ENCODE results near the gene RALGAPA2. TPM values are rescaled to one million over a fixed set of nuclear protein-coding genes. Genes with fewer than 3 reads are reported as not detected.
A peak's percentile ranks its signal among the peaks of the same experiment; 100 is the strongest.

The RALGAPA2 gene
- polyA plus RNA-seq, 1 donor from 2014 or later: 21.8 TPM

DNA sequence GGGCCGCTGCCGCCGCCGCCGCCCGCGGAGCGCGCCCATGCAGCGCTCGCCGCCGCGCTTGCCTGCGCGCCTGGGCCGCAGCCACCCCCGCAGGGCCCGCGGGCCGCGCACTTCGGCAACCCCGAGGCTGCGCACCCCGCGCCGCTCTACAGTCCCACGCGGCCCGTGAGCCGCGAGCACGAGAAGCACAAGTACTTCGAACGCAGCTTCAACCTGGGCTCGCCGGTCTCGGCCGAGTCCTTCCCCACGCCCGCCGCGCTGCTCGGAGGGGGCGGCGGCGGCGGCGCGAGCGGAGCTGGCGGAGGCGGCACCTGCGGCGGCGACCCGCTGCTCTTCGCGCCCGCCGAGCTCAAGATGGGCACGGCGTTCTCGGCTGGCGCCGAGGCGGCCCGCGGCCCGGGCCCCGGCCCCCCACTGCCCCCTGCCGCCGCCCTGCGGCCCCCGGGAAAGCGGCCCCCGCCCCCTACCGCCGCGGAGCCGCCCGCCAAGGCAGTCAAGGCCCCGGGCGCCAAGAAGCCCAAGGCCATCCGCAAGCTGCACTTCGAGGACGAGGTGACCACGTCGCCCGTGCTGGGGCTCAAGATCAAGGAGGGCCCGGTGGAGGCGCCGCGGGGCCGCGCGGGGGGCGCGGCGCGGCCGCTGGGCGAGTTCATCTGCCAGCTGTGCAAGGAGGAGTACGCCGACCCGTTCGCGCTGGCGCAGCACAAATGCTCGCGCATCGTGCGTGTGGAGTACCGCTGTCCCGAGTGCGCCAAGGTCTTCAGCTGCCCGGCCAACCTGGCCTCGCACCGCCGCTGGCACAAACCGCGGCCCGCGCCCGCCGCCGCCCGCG, 343.8 kb downstream of the RALGAPA2 start:
- TF ChIP-seq SMC3 (conservative IDR thresholded peaks at IDR 0.05; ENCODE audit: poor library complexity) (no peak), MXI1 (conservative IDR thresholded peaks at IDR 0.05; ENCODE audit: poor library complexity, severe bottlenecking) (no peak), TAF1 (IDR thresholded peaks at IDR 0.05; ENCODE audit: low read depth) (peak; percentile 20), RAD21 (conservative IDR thresholded peaks at IDR 0.05) (no peak), EZH2 (IDR thresholded peaks at IDR 0.05; ENCODE audit: borderline replicate concordance, insufficient read depth, low read length, poor library complexity, severe bottlenecking) (no peak), POLR2AphosphoS5 (IDR thresholded peaks at IDR 0.05) (no peak)
- TF ChIP-seq, protein P1, sequence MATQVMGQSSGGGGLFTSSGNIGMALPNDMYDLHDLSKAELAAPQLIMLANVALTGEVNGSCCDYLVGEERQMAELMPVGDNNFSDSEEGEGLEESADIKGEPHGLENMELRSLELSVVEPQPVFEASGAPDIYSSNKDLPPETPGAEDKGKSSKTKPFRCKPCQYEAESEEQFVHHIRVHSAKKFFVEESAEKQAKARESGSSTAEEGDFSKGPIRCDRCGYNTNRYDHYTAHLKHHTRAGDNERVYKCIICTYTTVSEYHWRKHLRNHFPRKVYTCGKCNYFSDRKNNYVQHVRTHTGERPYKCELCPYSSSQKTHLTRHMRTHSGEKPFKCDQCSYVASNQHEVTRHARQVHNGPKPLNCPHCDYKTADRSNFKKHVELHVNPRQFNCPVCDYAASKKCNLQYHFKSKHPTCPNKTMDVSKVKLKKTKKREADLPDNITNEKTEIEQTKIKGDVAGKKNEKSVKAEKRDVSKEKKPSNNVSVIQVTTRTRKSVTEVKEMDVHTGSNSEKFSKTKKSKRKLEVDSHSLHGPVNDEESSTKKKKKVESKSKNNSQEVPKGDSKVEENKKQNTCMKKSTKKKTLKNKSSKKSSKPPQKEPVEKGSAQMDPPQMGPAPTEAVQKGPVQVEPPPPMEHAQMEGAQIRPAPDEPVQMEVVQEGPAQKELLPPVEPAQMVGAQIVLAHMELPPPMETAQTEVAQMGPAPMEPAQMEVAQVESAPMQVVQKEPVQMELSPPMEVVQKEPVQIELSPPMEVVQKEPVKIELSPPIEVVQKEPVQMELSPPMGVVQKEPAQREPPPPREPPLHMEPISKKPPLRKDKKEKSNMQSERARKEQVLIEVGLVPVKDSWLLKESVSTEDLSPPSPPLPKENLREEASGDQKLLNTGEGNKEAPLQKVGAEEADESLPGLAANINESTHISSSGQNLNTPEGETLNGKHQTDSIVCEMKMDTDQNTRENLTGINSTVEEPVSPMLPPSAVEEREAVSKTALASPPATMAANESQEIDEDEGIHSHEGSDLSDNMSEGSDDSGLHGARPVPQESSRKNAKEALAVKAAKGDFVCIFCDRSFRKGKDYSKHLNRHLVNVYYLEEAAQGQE (IDR thresholded peaks at IDR 0.05; ENCODE audit: borderline replicate concordance): no peak
- TF ChIP-seq, protein P2, sequence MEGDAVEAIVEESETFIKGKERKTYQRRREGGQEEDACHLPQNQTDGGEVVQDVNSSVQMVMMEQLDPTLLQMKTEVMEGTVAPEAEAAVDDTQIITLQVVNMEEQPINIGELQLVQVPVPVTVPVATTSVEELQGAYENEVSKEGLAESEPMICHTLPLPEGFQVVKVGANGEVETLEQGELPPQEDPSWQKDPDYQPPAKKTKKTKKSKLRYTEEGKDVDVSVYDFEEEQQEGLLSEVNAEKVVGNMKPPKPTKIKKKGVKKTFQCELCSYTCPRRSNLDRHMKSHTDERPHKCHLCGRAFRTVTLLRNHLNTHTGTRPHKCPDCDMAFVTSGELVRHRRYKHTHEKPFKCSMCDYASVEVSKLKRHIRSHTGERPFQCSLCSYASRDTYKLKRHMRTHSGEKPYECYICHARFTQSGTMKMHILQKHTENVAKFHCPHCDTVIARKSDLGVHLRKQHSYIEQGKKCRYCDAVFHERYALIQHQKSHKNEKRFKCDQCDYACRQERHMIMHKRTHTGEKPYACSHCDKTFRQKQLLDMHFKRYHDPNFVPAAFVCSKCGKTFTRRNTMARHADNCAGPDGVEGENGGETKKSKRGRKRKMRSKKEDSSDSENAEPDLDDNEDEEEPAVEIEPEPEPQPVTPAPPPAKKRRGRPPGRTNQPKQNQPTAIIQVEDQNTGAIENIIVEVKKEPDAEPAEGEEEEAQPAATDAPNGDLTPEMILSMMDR (IDR thresholded peaks at IDR 0.05; ENCODE audit: poor library complexity, severe bottlenecking): no peak
- H3K27ac ChIP-seq (ENCODE audit: low read length): peak overlapping the region; percentile 39
- no peaks in the 10 kb centered on the region for H3K9me3 ChIP-seq (ENCODE audit: low read length)
- H3K9ac ChIP-seq (ENCODE audit: low read length): peak overlapping the region; percentile 80
- H3K27me3 ChIP-seq (ENCODE audit: insufficient read depth, low read depth, low read length): peaks cover 35% of the 10 kb centered on the region
- peaks cover 37% of the 10 kb centered on the region for H3K79me2 ChIP-seq (replicated peaks; ENCODE audit: insufficient read depth, low read length)
- H4K20me1 ChIP-seq (ENCODE audit: insufficient read depth): peaks cover 6% of the 10 kb centered on the region
- no peak overlapping the region for H2AFZ ChIP-seq (ENCODE audit: low read depth, low read length)
- H3K4me2 ChIP-seq (ENCODE audit: low read length): no peak overlapping the region
- H3K9me2 ChIP-seq (ENCODE audit: insufficient read depth, low read length): no peaks in the 10 kb centered on the region
- H3F3A ChIP-seq (ENCODE audit: insufficient read depth, low read length, poor library complexity, severe bottlenecking): peaks cover 10% of the 10 kb centered on the region
- H3K4me3 ChIP-seq (ENCODE audit: low read length): peak overlapping the region; percentile 83
- no peaks in the 10 kb centered on the region for H3K36me3 ChIP-seq (ENCODE audit: insufficient read depth, low read length)

DNA sequence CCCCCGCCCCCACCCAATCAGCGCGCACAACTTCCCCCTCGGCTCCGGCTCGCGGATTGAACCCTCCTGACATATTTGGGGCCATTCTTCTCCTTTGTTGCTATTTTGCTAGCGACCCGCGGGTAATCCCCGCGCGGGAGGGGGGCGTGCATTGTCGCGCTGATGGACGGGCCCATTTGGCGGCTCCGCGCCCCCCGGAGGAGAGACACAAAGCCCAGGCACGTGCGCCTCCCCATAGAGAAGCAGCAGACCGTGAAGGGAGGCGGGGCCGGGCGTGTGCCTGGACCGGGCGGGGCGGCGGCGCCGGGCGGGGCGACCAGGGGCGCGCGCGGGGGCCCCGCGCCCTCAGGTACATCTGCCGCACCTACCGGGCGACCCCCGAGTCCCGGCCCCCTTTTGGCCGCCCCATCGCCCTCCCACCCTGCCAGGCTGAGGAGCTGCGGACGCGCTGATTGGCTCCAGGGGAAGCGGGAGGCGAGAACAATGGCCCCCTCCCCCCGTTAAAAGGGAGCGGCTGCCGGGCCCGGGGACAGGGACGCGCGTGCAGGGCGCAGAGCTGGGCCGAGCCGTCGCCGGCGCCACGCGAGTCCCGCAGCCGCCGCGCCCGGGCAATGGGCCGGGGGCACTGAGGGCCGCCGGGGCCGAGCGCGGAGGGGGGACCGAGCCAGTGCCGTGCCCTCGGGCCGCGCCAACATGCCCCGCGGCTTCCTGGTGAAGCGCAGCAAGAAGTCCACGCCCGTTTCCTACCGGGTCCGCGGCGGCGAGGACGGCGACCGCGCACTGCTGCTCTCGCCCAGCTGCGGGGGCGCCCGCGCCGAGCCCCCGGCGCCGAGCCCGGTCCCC, 344.6 kb downstream of the RALGAPA2 start, which contains the start of gene INSM1:
TSS of gene INSM1 (plus strand) at position 530 of the 843 bp plus-strand sequence. CDS start at position 694, 164 bp downstream.
- H3K79me2 ChIP-seq (replicated peaks; ENCODE audit: insufficient read depth, low read length): peaks cover 37% of the 10 kb centered on the region
- H3K4me2 ChIP-seq (ENCODE audit: low read length): peak within 1 kb of the TSS; percentile 48
- no peak for TF ChIP-seq SMC3 (conservative IDR thresholded peaks at IDR 0.05; ENCODE audit: poor library complexity)
- peak; percentile 47 for TF ChIP-seq EP300 (conservative IDR thresholded peaks at IDR 0.05; ENCODE audit: poor library complexity, severe bottlenecking)
- TF ChIP-seq, protein P1 (IDR thresholded peaks at IDR 0.05; ENCODE audit: borderline replicate concordance): no peak
- peak; percentile 22 for TF ChIP-seq RAD21 (conservative IDR thresholded peaks at IDR 0.05)
- peak; percentile 87 for TF ChIP-seq POLR2AphosphoS5 (IDR thresholded peaks at IDR 0.05)
- TF ChIP-seq MXI1 (conservative IDR thresholded peaks at IDR 0.05; ENCODE audit: poor library complexity, severe bottlenecking): peak; percentile 57
- no peak for TF ChIP-seq EZH2 (IDR thresholded peaks at IDR 0.05; ENCODE audit: borderline replicate concordance, insufficient read depth, low read length, poor library complexity, severe bottlenecking)
- TF ChIP-seq TAF1 (IDR thresholded peaks at IDR 0.05; ENCODE audit: low read depth): peak; percentile 82
- TF ChIP-seq, protein P2 (IDR thresholded peaks at IDR 0.05; ENCODE audit: poor library complexity, severe bottlenecking): no peak
- no peaks in the 10 kb centered on the region for H3K9me2 ChIP-seq (ENCODE audit: insufficient read depth, low read length)
- H3K4me3 ChIP-seq (ENCODE audit: low read length): peak within 1 kb of the TSS; percentile 83
- peak within 1 kb of the TSS; percentile 10 for H2AFZ ChIP-seq (ENCODE audit: low read depth, low read length)
- peak within 1 kb of the TSS; percentile 80 for H3K9ac ChIP-seq (ENCODE audit: low read length)
- peaks cover 6% of the 10 kb centered on the region for H4K20me1 ChIP-seq (ENCODE audit: insufficient read depth)
- H3F3A ChIP-seq (ENCODE audit: insufficient read depth, low read length, poor library complexity, severe bottlenecking): peaks cover 10% of the 10 kb centered on the region
- no peaks in the 10 kb centered on the region for H3K9me3 ChIP-seq (ENCODE audit: low read length)
- no peaks in the 10 kb centered on the region for H3K36me3 ChIP-seq (ENCODE audit: insufficient read depth, low read length)
- peaks cover 43% of the 10 kb centered on the region for H3K27me3 ChIP-seq (ENCODE audit: insufficient read depth, low read depth, low read length)
- H3K27ac ChIP-seq (ENCODE audit: low read length): peak within 1 kb of the TSS; percentile 51

Measured in neural cell (in vitro differentiated cells).